ENCODE results near the gene SNAI1.

DNA sequence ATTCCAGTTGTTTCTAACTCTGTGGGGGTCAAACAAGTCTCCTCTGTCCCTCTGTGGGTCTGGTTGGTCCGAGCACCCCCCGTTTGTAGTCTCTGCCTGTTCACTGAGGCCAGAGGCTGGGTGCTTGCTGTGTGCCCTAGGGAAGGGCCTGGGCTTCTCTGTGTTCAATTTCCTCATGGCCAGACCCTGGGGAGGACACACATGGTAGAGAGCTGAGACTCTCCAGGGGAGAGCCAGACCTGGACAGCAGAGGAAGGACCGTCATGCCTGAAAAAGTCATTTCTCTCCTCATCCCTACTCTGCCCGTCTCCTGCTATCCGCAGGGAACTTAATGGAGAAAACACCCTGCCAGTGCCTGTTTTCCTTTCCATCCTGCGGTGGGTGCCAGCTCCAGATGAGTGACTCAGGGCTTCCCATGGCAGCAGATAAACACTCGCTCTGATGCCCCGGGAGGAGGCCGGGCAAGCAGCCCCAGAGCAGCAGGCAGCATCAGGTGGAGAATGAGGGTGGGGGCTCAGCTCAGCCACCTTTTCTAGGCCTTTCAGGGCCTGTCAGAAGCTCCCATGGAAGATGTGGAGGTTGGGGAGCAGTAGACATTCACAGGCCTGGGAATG lies 51.9 kb downstream of the SNAI1 start:
- TF ChIP-seq, protein P1, sequence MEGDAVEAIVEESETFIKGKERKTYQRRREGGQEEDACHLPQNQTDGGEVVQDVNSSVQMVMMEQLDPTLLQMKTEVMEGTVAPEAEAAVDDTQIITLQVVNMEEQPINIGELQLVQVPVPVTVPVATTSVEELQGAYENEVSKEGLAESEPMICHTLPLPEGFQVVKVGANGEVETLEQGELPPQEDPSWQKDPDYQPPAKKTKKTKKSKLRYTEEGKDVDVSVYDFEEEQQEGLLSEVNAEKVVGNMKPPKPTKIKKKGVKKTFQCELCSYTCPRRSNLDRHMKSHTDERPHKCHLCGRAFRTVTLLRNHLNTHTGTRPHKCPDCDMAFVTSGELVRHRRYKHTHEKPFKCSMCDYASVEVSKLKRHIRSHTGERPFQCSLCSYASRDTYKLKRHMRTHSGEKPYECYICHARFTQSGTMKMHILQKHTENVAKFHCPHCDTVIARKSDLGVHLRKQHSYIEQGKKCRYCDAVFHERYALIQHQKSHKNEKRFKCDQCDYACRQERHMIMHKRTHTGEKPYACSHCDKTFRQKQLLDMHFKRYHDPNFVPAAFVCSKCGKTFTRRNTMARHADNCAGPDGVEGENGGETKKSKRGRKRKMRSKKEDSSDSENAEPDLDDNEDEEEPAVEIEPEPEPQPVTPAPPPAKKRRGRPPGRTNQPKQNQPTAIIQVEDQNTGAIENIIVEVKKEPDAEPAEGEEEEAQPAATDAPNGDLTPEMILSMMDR (conservative IDR thresholded peaks at IDR 0.05; ENCODE audit: low read depth, low read length) = no peak
- TF ChIP-seq EZH2phosphoT487 (IDR thresholded peaks at IDR 0.05; ENCODE audit: borderline replicate concordance, low read length) (no peak), EZH2 (IDR thresholded peaks at IDR 0.05; ENCODE audit: low read length, unreplicated experiment) (no peak)
